NCI-H1436 treated with DMSO at 0.1 percent for 48 hours (cell line): Measurements from ENCODE around the gene CEACAM6.
A peak's percentile ranks its signal among the peaks of the same experiment; 100 is the strongest.
"Not testable (repeated sequence)": the region's sequence is repeated elsewhere in the genome, so short reads cannot be mapped to it uniquely, and the experiment has no call there.

ENCODE experiments used
- DNase-seq: peaks from one replicate; lab custom pipeline; 2025; lab: John Stamatoyannopoulos, UW

CEACAM6 gene

DNA sequence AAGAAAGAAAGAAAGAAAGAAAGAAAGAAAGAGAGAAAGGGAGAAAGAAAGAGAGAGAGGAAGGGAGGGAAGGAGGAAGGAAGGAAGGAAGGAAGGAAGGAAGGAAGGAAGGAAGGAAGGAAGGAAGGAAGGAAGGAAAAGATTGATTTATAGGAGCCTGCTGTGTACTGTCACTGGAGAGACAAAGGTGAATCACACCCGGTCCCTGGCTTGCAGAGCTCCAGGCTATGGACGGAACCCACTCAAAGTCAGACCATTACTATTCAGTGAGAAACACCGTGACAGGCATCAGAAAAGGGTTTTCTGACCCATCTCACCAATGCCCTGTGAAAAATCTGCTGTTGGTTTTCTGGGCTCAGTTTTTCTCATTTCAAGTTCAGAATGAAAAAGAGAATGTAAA, 7.3 kb upstream of the CEACAM6 start:
- DNase-seq: no peak

DNA sequence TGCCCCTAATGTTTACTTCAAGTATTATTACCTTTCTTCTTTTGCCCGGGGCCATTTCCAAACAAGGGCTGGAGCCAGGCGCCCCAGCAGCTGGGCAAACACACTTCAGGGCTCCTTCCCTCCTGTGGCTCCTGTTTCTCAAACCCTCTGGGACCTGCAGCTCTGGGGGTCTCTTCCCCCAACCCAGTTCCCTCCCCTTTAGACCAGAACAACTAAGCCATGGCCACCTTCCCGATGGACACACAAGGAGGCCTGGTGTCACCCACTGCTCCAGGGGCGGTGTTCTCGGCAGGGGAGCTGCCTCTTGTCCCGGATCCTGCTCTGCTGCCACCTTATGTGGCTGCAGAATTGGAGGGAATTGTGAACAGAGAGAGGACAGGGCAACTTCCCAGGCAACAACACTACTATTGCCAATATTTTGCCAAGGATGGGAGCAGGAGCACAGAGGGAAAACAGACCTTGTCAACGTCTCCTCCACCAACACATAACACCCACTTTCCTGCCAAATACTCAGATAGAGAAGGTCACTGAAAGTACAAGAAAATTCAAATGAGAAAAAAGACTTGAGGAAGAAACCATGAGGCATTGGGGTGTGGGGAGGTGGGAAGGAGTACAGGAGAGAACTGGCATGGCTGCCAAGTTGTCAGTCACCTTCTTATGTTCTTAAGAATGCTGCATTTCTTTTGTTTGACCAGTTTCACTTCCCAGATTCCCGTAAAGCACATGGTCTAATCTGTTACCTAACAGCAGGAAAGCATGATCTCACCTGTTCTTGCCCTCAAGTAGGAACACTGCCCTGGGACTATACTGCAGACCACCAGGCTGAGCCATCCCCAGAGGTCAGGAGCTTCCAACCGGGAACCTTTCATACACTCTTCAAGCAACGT, 4.8 kb upstream of the CEACAM6 start:
- not testable (repeated sequence) for DNase-seq

DNA sequence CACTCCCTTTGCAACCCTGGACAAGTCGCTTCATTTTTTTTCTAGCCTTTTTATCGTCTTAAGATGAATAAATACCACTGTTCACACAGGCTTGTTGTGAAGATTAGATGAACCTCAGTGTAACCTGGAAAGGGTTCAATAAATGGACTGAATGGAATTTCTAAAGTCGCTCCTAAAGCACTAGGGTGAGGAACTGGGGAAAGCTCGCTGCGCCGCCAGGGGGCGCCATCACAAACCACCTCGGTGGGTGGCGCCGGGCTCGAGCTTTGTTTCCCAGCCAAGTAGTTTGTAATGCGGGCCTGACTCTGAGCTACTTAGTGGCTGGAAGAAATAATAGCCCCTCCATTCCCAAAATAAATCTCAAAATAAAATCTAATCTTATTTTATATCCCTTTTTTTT, 2.2 kb upstream of the CEACAM6 start:
- peak; percentile 19 for DNase-seq

GRCh38 chr19:41753936-41754529, 1.3 kb upstream of the CEACAM6 start:
- peak; percentile 71 for DNase-seq

DNA sequence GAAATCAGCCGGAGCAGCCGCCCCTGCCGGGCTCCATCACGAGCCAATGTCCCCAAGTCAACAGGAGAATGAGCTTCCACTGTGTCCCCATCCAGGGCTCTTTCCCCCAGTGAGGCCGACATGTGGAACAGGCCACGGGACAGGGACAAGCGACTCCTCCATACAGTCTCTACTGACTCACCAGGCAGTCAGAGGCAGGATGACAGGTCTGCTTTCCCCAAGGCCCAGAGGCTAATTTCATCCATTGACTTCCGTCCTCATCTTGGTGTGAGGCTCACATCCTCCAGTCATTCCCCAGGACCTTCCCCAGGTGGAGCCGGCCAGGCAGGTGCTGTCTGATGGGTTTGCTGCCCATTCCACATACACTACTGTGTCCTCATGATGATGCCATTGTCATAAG, 3.5 kb downstream of the CEACAM6 start:
- DNase-seq: no peak

DNA sequence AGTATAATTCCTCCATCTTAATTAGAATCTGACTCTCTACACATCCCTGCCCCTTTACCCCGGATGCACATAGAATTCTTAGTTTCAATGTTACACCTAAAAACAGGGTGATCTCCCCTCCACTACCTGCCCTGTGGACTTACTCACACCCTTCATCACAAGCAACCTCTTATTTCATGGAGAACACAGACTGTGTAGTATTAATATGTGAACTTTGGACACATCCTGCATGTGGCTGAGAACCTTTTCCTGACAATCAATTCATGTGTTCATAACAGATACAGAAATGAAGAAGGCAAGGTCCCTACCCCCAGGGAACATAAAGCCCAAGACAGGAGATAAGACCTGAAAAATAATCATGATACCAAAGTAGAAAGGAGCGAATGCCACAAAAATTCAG, 11.8 kb downstream of the CEACAM6 start:
- no peak for DNase-seq

DNA sequence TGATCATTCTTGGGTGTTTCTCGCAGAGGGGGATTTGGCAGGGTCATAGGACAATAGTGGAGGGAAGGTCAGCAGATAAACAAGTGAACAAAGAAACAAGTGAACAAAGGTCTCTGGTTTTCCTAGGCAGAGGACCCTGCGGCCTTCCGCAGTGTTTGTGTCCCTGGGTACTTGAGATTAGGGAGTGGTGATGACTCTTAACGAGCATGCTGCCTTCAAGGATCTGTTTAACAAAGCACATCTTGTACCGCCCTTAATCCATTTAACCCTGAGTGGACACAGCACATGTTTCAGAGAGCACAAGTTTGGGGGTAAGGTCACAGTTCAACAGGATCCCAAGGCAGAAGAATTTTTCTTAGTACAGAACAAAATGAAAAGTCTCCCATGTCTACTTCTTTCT, 12.8 kb downstream of the CEACAM6 start:
- not testable (repeated sequence) for DNase-seq

- DNase-seq: no peak
Observed at GRCh38 chr19:41769608-41770007, 14.3 kb downstream of the CEACAM6 start.

DNA sequence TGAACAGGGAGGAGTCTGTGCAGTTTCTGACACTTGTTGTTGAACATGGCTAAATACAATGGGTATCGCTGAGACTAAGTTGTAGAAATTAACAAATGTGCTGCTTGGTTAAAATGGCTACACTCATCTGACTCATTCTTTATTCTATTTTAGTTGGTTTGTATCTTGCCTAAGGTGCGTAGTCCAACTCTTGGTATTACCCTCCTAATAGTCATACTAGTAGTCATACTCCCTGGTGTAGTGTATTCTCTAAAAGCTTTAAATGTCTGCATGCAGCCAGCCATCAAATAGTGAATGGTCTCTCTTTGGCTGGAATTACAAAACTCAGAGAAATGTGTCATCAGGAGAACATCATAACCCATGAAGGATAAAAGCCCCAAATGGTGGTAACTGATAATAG, 16.1 kb downstream of the CEACAM6 start:
- no peak for DNase-seq

DNA sequence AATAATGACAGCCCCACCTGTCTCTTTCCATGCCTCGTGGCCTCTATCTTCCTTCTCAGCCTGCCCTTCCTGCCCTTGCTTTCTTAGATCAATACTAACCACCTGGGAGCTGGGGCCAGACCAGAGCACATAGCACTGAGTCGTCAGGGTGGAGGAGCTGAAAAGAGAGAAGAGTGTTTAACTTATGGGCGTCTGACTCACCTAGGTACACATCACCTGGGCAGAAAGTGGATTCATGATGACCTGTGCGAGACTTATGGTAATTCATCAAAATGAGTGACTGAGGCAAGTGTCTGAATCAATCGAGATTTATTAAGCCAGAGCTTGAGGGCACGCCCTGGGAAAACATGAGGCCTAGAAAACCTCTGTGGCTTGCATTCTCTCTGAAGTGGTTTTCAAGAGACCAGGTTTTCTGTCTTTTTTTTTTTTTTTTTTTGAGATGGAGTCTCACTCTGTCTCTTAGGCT, 19.2 kb downstream of the CEACAM6 start:
- DNase-seq: peak; percentile 57

DNA sequence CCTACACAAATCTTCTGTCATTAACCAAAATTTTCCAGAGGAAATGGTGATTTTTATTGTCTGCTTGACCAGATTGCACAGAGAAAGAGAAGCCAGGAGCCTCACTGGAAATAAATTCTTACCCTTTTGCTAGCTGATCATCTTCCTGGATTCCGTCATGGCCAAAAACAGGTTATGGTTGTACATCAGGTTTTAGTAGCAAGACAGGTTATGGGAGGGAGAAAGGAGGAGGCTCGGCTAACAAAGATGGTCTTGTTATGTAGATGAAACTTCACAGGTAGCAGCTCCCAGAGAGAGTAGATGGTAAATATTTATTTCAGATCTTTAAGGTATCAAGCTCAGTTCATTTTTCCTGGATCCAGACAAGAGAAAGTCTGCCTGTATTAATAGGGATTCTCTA, 21.4 kb downstream of the CEACAM6 start:
- DNase-seq: no peak

DNA sequence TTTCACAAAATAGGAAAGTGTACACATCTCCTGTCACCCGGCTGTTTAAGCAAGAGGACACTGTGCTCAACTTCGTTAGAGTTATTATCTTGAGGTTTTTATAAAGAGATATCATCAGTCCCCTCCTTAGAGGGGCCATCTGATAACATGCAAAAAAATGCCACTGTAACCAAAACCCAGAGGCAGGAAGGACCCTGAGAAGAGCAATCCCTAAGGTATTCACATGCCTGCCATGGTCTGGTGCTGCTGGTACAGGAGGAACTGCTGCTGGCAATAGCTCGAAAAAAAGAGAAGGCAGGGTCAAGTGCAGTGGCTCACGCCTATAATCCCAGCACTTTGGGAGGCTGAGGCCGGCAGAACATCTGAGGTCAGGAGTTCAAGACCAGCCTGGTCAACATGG, 28.3 kb downstream of the CEACAM6 start:
- no peak for DNase-seq

DNA sequence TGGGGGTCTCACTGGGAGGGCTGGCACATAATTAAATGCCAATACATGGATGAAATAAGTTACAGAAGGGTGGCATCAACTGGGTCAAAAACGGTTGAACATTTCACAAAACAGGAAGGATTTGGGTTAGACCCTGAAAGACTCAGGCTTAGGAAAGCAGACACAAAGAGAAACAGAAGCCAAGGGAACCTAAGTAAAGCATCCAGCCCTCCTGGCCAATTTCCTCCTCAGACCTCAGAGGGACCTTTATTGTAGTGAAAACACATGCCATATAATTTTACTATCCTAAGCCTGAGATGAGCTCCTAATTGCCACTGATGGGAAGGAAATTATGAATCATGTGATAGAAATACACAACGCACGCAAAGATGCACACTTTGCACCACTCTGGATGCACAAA, 29.0 kb downstream of the CEACAM6 start:
- DNase-seq: no peak

DNA sequence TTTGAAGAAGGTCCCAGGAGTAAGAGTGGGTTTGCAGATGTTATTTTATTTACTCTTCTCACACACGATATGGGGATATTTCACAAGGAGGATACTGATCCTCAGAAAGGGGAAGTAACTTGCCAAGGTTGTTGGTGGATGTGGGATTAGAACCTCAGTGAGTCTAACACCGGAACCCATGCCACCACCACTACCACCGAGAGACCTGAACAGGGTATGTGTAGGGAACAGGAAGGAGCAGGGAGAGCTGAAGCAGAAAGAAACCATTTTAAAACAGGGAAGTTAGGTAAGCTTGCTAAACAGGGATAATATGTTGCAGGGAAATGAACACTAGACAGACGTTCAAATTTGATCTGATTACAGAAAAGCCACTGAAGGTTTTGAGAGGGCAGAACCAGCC, 29.4 kb downstream of the CEACAM6 start:
- DNase-seq: no peak

DNA sequence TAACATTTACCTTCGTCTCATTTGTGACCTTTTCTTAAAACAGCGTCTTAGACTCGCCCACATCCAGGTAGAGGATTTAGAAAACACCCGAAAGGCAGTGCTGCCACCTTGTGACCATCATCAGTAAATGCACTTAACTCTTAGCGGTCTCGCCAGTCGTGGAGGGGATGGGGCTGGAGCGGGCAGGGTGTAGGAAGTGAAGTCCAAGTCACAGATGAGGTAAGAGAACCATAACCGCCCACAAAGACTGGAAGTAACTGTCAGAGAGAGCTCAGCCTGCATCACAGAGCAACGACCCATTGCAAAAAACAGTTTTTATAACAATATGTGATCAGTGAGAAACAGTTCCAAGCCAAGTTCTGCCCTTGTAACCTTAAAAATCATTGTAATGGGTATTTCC, 30.3 kb downstream of the CEACAM6 start:
- DNase-seq: peak; percentile 82

GRCh38 chr19:41787055-41787454, 31.7 kb downstream of the CEACAM6 start:
- no peak for DNase-seq

DNA sequence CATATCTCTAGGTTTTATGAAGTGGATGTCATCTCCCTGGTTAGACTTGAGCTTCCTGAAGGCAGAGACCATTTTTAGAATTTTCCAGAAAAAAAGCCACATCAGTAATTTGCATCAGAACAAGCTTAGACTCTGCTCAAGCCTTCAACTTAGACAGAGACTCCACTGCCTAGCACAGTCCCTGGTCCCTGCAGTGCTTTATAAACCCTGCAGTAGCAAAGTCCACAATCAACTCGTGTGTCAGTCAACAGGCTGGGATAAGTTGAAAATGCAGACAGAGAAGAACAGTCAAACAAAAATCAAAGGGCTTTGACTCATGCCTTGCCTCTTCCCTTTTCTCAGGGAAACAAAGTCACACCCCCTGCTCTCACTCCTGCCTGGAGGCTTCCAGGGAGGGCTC, 33.2 kb downstream of the CEACAM6 start:
- DNase-seq: not testable (repeated sequence)

DNA sequence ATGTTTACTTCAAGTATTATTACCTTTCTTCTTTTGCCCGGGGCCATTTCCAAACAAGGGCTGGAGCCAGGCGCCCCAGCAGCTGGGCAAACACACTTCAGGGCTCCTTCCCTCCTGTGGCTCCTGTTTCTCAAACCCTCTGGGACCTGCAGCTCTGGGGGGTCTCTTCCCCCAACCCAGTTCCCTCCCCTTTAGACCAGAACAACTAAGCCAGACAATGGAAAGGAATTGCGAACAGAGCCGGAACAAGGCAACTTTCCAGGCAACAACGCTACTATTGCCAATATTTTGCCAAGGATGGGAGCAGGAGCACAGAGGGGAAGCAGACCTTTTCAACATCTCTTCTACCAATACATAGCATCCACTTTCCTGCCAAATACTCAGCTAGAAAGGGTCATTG, 33.7 kb downstream of the CEACAM6 start:
- DNase-seq: peak; percentile 35

DNA sequence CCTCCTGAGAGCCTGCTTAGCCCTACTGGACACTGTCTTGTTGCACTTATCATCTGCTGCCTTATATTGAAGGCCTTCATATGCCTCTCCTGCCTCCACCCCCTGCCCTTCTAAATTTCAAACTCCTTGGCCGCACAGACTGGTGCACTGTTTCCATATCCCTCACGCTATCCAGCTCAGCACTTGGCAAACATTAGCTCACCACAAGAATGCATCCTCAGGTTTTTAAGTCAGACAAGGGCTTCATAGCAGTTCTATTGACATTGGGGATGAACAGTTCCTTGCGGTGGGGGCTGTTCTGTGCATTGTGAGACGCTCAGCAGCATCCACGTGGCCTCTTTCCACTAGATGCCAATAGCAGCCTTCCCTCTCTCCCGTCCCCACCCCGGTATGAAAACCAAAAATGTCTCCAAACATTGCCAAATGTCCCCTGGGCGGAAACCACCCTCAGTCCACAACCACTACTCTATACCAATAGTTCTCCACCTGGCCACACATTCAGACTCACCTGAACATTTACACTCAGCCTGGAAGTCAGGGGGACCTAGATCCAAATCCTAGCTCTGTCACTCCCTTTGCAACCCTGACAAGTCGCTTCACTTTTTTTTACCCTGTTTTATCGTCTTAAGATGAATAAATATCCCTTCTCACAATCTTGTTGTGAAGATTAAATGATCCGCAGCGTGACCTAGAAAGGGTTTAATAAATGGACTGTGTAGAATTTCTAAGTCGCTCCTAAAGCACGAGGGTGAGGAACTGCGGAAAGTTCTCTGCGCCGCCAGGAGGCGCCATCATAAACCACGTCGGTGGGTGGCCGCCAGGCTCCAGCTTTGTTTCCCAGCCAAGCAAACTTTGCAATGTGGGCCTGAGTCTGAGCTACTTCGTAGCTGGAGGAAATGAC, 37.4 kb downstream of the CEACAM6 start:
- DNase-seq: no peak

GRCh38 chr19:41793414-41793727, 38.0 kb downstream of the CEACAM6 start:
- no peak for DNase-seq

DNA sequence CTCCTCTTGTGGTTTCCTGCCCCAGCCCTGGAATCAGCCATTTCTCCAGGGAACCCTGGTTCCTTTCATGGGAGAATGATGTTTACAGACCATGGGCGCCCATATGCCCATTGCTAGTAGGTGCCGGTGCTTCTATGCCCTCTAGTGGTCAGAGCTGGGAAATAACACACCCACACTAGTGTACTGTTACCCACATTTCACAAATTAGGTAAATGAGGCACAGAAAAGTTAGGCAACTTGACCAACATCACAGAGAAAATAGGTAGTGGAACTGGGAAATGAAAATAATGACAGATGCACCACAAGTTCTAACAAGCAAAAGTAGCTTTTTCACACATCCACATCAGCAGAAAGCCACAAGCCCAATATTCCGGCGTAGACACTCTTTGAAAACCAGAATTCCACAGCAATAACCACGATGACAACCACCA, 39.7 kb downstream of the CEACAM6 start:
- DNase-seq: peak; percentile 31

DNA sequence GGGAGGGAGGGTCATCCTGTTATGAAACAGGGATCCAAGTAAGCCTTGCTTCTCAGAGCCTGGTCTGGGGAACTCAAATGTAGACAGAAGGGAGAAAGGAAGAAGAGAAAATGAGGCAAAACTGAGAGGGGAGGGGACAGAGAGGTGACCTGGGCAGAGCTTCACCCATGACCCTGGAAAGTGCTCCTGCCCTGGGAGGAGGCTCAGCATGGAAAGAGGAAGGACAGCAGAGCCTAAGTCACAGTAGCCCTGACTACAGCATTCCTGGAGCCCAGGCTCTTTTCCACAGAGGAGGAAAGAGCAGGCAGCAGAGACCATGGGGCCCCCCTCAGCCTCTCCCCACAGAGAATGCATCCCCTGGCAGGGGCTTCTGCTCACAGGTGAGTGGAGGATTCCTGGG, 41.0 kb downstream of the CEACAM6 start, which contains the start of gene CEACAM3:
Gene CEACAM3, plus strand, starts transcription at position 226 of the 400 bp plus-strand sequence. Its CDS starts 91 bp downstream, at position 317.
- DNase-seq: no peak
